Naive thymus-derived CD4-positive, alpha-beta T cell (primary cell): ENCODE data around the gene TKT. TPM values are rescaled to one million over a fixed set of nuclear protein-coding genes. Genes with fewer than 3 reads are reported as not detected.

Experiments
- ATAC-seq: fragments of 150-1000 bp; cut with Tn5 transposase; 2 replicates; pipeline ENCODE4 v1.10.0; 2021; ENCODE audit warnings: mild to moderate bottlenecking, moderate library complexity
- CTCF ChIA-PET: fragments of 350-600 bp; sonication (Branson Sonifier 250); formaldehyde crosslinking; loops from one replicate; lab custom pipeline; 2021; ENCODE audit warnings: antibody characterized with exemption; lab: Charles Lee
- POLR2A ChIA-PET: fragments of 350-600 bp; sonication (Branson Sonifier 250); formaldehyde crosslinking; loops from one replicate; lab custom pipeline; 2021; ENCODE audit warnings: antibody characterized with exemption, inconsistent platforms; lab: Charles Lee
- DNase-seq, 9 donors: peaks; one replicate each; pipeline versions ENCODE4 v3.0.0 to v3.0.0-alpha.2; 2020 to 2022; ENCODE audit warnings: mixed read lengths in 1 of 9
- H3K27ac ChIP-seq: one replicate; pipeline ENCODE4 v1.7.0; 2013; ENCODE audit warnings: mild to moderate bottlenecking, low read depth, low read length, moderate library complexity
- H3K27me3 ChIP-seq, 2 donors: one replicate each; pipeline ENCODE4 v1.7.0; 2013; ENCODE audit warnings: low read length in 2 of 2, mild to moderate bottlenecking in 2 of 2, moderate library complexity in 2 of 2; ENCODE audit not compliant: control insufficient read depth in 2 of 2, insufficient read depth in 2 of 2
- H3K36me3 ChIP-seq, 3 experiments: 1 replicate in 2 of 3; 2 replicates in 1 of 3; pipeline ENCODE4 v1.7.0; 2013; ENCODE audit warnings: low read length in 3 of 3, mild to moderate bottlenecking in 3 of 3, moderate library complexity in 1 of 3; ENCODE audit not compliant: insufficient read depth in 3 of 3, control insufficient read depth in 2 of 3
- H3K4me1 ChIP-seq, 2 donors: one replicate each; pipeline ENCODE4 v1.7.0; 2013; ENCODE audit warnings: low read length in 2 of 2, mild to moderate bottlenecking in 2 of 2, moderate library complexity in 1 of 2; ENCODE audit not compliant: control insufficient read depth in 2 of 2, insufficient read depth in 2 of 2
- H3K4me3 ChIP-seq: 2 replicates; pipeline ENCODE4 v1.7.0; 2013; ENCODE audit warnings: mild to moderate bottlenecking, low read length
- H3K9me3 ChIP-seq, 3 experiments: 1 replicate in 2 of 3; 2 replicates in 1 of 3; pipeline ENCODE4 v1.7.0; 2013; ENCODE audit warnings: low read length in 3 of 3; ENCODE audit not compliant: control insufficient read depth in 2 of 3
- H3K27ac Mint-ChIP-seq, 9 donors: one replicate each; pipeline ENCODE4 v1.8.0; 2020 to 2022; ENCODE audit warnings: mixed read lengths in 9 of 9, mild to moderate bottlenecking in 8 of 9, moderate library complexity in 5 of 9, inconsistent platforms in 2 of 9
- H3K27me3 Mint-ChIP-seq, 5 donors: one replicate each; pipeline ENCODE4 v1.8.0; 2021 to 2022; ENCODE audit warnings: mixed read lengths in 5 of 5, mild to moderate bottlenecking in 1 of 5
- H3K36me3 Mint-ChIP-seq, 5 donors: one replicate each; pipeline ENCODE4 v1.8.0; 2020 to 2022; ENCODE audit warnings: mixed read lengths in 5 of 5, mild to moderate bottlenecking in 3 of 5, inconsistent platforms in 1 of 5
- H3K4me1 Mint-ChIP-seq, 7 donors: one replicate each; pipeline ENCODE4 v1.8.0; 2020 to 2022; ENCODE audit warnings: mixed read lengths in 7 of 7, mild to moderate bottlenecking in 3 of 7, inconsistent platforms in 1 of 7
- H3K4me3 Mint-ChIP-seq, 10 donors: one replicate each; pipeline ENCODE4 v1.8.0; 2020 to 2022; ENCODE audit warnings: mild to moderate bottlenecking in 10 of 10, mixed read lengths in 10 of 10, moderate library complexity in 6 of 10, inconsistent platforms in 2 of 10
- H3K9me3 Mint-ChIP-seq, 11 donors: one replicate each; pipeline ENCODE4 v1.8.0; 2020 to 2022; ENCODE audit warnings: mixed read lengths in 11 of 11, mild to moderate bottlenecking in 4 of 11, inconsistent platforms in 1 of 11, moderate library complexity in 1 of 11
- intact Hi-C, 2 donors: fragments of 100-400 bp; cut with micrococcal nuclease; formaldehyde crosslinking; loops; one replicate each; pipeline ENCODE4 v1.15.1; 2023
- polyA plus RNA-seq, 2 donors: library from polyadenylated mRNA; unstranded; fragments of 300-500 nt; fragmentation: Illumina TruSeq; gene quantifications; one replicate each; pipeline ENCODE4 v1.2.3, GENCODE V29; 2021
- total RNA-seq, 6 experiments: library from RNA in 5 of 6; stranded (reverse) in 5 of 6; gene quantifications; 1 replicate in 5 of 6; 2 replicates in 1 of 6; pipeline ENCODE4 v1.2.3 and lab custom pipeline; 2021 to 2026

The TKT gene
- total and polyA plus RNA-seq, 7 experiments from 2014 or later, result 60.7 to 333 (median 91.7) TPM

- no peak overlapping the region for H3K4me3 Mint-ChIP-seq
- POLR2A ChIA-PET, result interaction anchor here (1.1 kb wide), 1 partner anchor 92 kb away, joined by 3 read pairs; no protein-coding TSS in a partner anchor
- H3K36me3 Mint-ChIP-seq, result peaks cover 0 to 54% (median 4%) of the 10 kb centered on the region in 5 donors
- ATAC-seq (no peak), DNase-seq (no peak)
- Histone ChIP-seq H3K27ac (no peak overlapping the region), H3K27me3 (no peaks in the 10 kb centered on the region), H3K9me3 (no peaks in the 10 kb centered on the region), H3K4me1 (no peaks in the 10 kb centered on the region), H3K36me3 (peaks cover 0 to 96% (median 43%) of the 10 kb centered on the region in 3 experiments), H3K4me3 (no peak overlapping the region)
- CTCF ChIA-PET, result no interaction called here
- no peaks in the 10 kb centered on the region for H3K27me3 Mint-ChIP-seq
- peaks cover 0 to 20% (median 0%) of the 10 kb centered on the region in 7 donors for H3K4me1 Mint-ChIP-seq
- intact Hi-C loops, result no loop called here
- peak overlapping the region in 1 of 9 donors; percentile 49 for H3K27ac Mint-ChIP-seq
- H3K9me3 Mint-ChIP-seq, result peaks cover 0 to 1% (median 0%) of the 10 kb centered on the region in 11 donors
These were observed 23.0 kb downstream of the TKT start for GRCh38 chr3:53232641-53233377.

GRCh38 chr3:53231532-53232511, 24.0 kb downstream of the TKT start:
- H3K4me1 Mint-ChIP-seq, result peaks cover 0 to 17% (median 0%) of the 10 kb centered on the region in 7 donors
- DNase-seq, result no peak
- POLR2A ChIA-PET, result no interaction called here
- H3K27ac ChIP-seq, result no peak overlapping the region
- peaks cover 0 to 1% (median 0%) of the 10 kb centered on the region in 11 donors for H3K9me3 Mint-ChIP-seq
- H3K9me3 ChIP-seq, result no peaks in the 10 kb centered on the region
- H3K36me3 ChIP-seq, result peaks cover 0 to 99% (median 43%) of the 10 kb centered on the region in 3 experiments
- H3K4me3 Mint-ChIP-seq, result no peak overlapping the region
- H3K4me1 ChIP-seq, result no peaks in the 10 kb centered on the region
- no peak overlapping the region for H3K4me3 ChIP-seq
- H3K36me3 Mint-ChIP-seq, result peaks cover 0 to 57% (median 11%) of the 10 kb centered on the region in 5 donors
- peak overlapping the region in 2 of 9 donors; percentile 16 to 22 for H3K27ac Mint-ChIP-seq
- no peaks in the 10 kb centered on the region for H3K27me3 ChIP-seq
- CTCF ChIA-PET, result no interaction called here
- intact Hi-C loops, result no loop called here
- ATAC-seq, result no peak
- no peaks in the 10 kb centered on the region for H3K27me3 Mint-ChIP-seq

- Histone ChIP-seq H3K4me3 (no peak overlapping the region), H3K36me3 (peaks cover 0 to 99% (median 38%) of the 10 kb centered on the region in 3 experiments), H3K4me1 (no peaks in the 10 kb centered on the region), H3K9me3 (no peaks in the 10 kb centered on the region), H3K27me3 (no peaks in the 10 kb centered on the region), H3K27ac (no peak overlapping the region)
- ChIA-PET CTCF (no interaction called here), POLR2A (no interaction called here)
- Mint-ChIP-seq H3K9me3 (peaks cover 0 to 1% (median 0%) of the 10 kb centered on the region in 11 donors), H3K27me3 (no peaks in the 10 kb centered on the region), H3K4me1 (peaks cover 0 to 13% (median 0%) of the 10 kb centered on the region in 7 donors), H3K36me3 (peaks cover 0 to 58% (median 11%) of the 10 kb centered on the region in 5 donors), H3K27ac (no peak overlapping the region), H3K4me3 (no peak overlapping the region)
- ATAC-seq (no peak), DNase-seq (no peak)
- intact Hi-C loops, result no loop called here
These were observed 25.0 kb downstream of the TKT start for GRCh38 chr3:53230789-53231188.

GRCh38 chr3:53230041-53230621, 25.7 kb downstream of the TKT start:
- H3K27me3 ChIP-seq, result no peaks in the 10 kb centered on the region
- intact Hi-C loops, result no loop called here
- CTCF ChIA-PET, result no interaction called here
- no peak overlapping the region for H3K4me3 ChIP-seq
- Mint-ChIP-seq H3K4me1 (peaks cover 0 to 10% (median 0%) of the 10 kb centered on the region in 7 donors), H3K27ac (peak overlapping the region in 2 of 9 donors; percentile 8 to 41), H3K4me3 (no peak overlapping the region), H3K36me3 (peaks cover 0 to 65% (median 15%) of the 10 kb centered on the region in 5 donors), H3K27me3 (no peaks in the 10 kb centered on the region), H3K9me3 (peaks cover 0 to 1% (median 0%) of the 10 kb centered on the region in 11 donors)
- no peaks in the 10 kb centered on the region for H3K4me1 ChIP-seq
- H3K27ac ChIP-seq, result no peak overlapping the region
- ATAC-seq, result no peak
- POLR2A ChIA-PET, result no interaction called here
- H3K9me3 ChIP-seq, result no peaks in the 10 kb centered on the region
- peaks cover 0 to 99% (median 40%) of the 10 kb centered on the region in 3 experiments for H3K36me3 ChIP-seq
- no peak for DNase-seq

GRCh38 chr3:53229606-53230005, 26.2 kb downstream of the TKT start:
- Histone ChIP-seq H3K4me1 (no peaks in the 10 kb centered on the region), H3K36me3 (peaks cover 0 to 100% (median 43%) of the 10 kb centered on the region in 3 experiments), H3K9me3 (no peaks in the 10 kb centered on the region), H3K27me3 (no peaks in the 10 kb centered on the region), H3K4me3 (no peak overlapping the region), H3K27ac (no peak overlapping the region)
- H3K36me3 Mint-ChIP-seq, result peaks cover 0 to 62% (median 15%) of the 10 kb centered on the region in 5 donors
- H3K4me1 Mint-ChIP-seq, result peaks cover 0 to 6% (median 0%) of the 10 kb centered on the region in 7 donors
- ChIA-PET POLR2A (no interaction called here), CTCF (interaction anchor here (0.7 kb wide), 1 partner anchor 9 kb away, joined by 3 read pairs; no protein-coding TSS in a partner anchor)
- H3K4me3 Mint-ChIP-seq, result no peak overlapping the region
- no peak for DNase-seq
- no peaks in the 10 kb centered on the region for H3K27me3 Mint-ChIP-seq
- no peak for ATAC-seq
- H3K27ac Mint-ChIP-seq, result peak overlapping the region in 1 of 9 donors; percentile 41
- intact Hi-C loops, result no loop called here
- H3K9me3 Mint-ChIP-seq, result peaks cover 0 to 1% (median 0%) of the 10 kb centered on the region in 11 donors

GRCh38 chr3:53229171-53229570, 26.7 kb downstream of the TKT start:
- H3K4me3 Mint-ChIP-seq, result no peak overlapping the region
- ChIA-PET POLR2A (no interaction called here), CTCF (interaction anchor here (0.6 to 0.7 kb wide), 2 partner anchors 9 to 522 kb away, joined by 3 read pairs; no protein-coding TSS in a partner anchor)
- Histone ChIP-seq H3K4me1 (no peaks in the 10 kb centered on the region), H3K27me3 (no peaks in the 10 kb centered on the region), H3K4me3 (no peak overlapping the region), H3K36me3 (peaks cover 0 to 100% (median 39%) of the 10 kb centered on the region in 3 experiments), H3K9me3 (no peaks in the 10 kb centered on the region), H3K27ac (no peak overlapping the region)
- intact Hi-C loops, result no loop called here
- ATAC-seq, result no peak
- peaks cover 0 to 3% (median 0%) of the 10 kb centered on the region in 7 donors for H3K4me1 Mint-ChIP-seq
- no peak overlapping the region for H3K27ac Mint-ChIP-seq
- DNase-seq, result no peak
- H3K36me3 Mint-ChIP-seq, result peaks cover under 1 to 59% (median 14%) of the 10 kb centered on the region in 5 donors
- H3K9me3 Mint-ChIP-seq, result peaks cover 0 to 1% (median 0%) of the 10 kb centered on the region in 11 donors
- H3K27me3 Mint-ChIP-seq, result no peaks in the 10 kb centered on the region
